K562 (cell line): ENCODE data around the gene C16orf96. TPM values are rescaled to one million over a fixed set of nuclear protein-coding genes. Genes with fewer than 3 reads are reported as not detected.

Experiments used
- BRD9 ChIP-seq: fragments of 450-650 bp; IDR thresholded peaks from 2 replicates; pipeline ENCODE4 v1.6.1; 2018; ENCODE audit warnings: low read depth; ENCODE audit not compliant: partially characterized antibody
- CEBPB ChIP-seq: fragments of 450-650 bp; IDR thresholded peaks from 2 replicates; pipeline ENCODE4 v1.6.1; 2016; ENCODE audit warnings: missing genetic modification characterization, missing compliant biosample characterization
- DMBX1 ChIP-seq: fragments of 250-450 bp; sonication (Bioruptor Pico); IDR thresholded peaks from 2 replicates; pipeline ENCODE4 v1.8.0; 2022; ENCODE audit warnings: inconsistent platforms, mild to moderate bottlenecking, moderate library complexity, borderline replicate concordance
- DPF2 ChIP-seq: fragments of 450-650 bp; IDR thresholded peaks from 2 replicates; pipeline ENCODE4 v1.6.1; 2016
- EGR1 ChIP-seq: fragments of 450-650 bp; conservative IDR thresholded peaks from 2 replicates; pipeline ENCODE4 v1.6.1; 2017; ENCODE audit warnings: mild to moderate bottlenecking
- HMG20A ChIP-seq: fragments of 450-650 bp; formaldehyde crosslinking; conservative IDR thresholded peaks from 2 replicates; pipeline ENCODE4 v1.4.0; 2020; ENCODE audit warnings: mild to moderate bottlenecking, mixed read lengths
- PHB ChIP-seq: fragments of 250-450 bp; sonication (Bioruptor Pico); IDR thresholded peaks from 2 replicates; pipeline ENCODE4 v1.5.0; 2021
- RCOR1 ChIP-seq, 2 experiments: IDR thresholded peaks; 2 replicates each; pipeline ENCODE4 v1.6.1; 2012; ENCODE audit warnings: low read depth in 2 of 2, low read length in 2 of 2, borderline replicate concordance in 1 of 2, improper control_type of control experiment in 1 of 2
- SP1 ChIP-seq: sonication (generic); formaldehyde crosslinking; IDR thresholded peaks from 2 replicates; pipeline ENCODE4 v1.8.1; 2022; ENCODE audit warnings: mild to moderate bottlenecking, missing genetic modification reagents
- SP2 ChIP-seq: IDR thresholded peaks from 2 replicates; pipeline ENCODE4 v1.6.1; 2011; ENCODE audit warnings: mild to moderate bottlenecking, low read depth, low read length, moderate library complexity; ENCODE audit not compliant: poor library complexity, severe bottlenecking; ENCODE audit errors: extremely low read depth
- SRSF1 ChIP-seq: fragments of 200-400 bp; formaldehyde crosslinking; IDR thresholded peaks from 2 replicates; pipeline ENCODE4 v1.6.1; 2017; ENCODE audit warnings: mild to moderate bottlenecking, low read depth, low read length, moderate library complexity
- TCF7 ChIP-seq: sonication (generic); IDR thresholded peaks from 2 replicates; pipeline ENCODE4 v1.6.1; 2016; ENCODE audit warnings: antibody characterized with exemption, borderline replicate concordance
- TGIF2 ChIP-seq: sonication (generic); formaldehyde crosslinking; IDR thresholded peaks from 2 replicates; pipeline ENCODE4 v1.8.1; 2022; ENCODE audit warnings: mild to moderate bottlenecking, missing genetic modification reagents, moderate library complexity
- TRIM24 ChIP-seq, 2 experiments: fragments of 450-650 bp; IDR thresholded peaks; 2 replicates each; pipeline ENCODE4 v1.6.1; 2016
- TSC22D4 ChIP-seq: fragments of 450-650 bp; IDR thresholded peaks from 2 replicates; pipeline ENCODE4 v1.6.1; 2016; ENCODE audit warnings: missing genetic modification characterization, missing biosample characterization, control low read depth
- ZBTB17 ChIP-seq: fragments of 450-650 bp; formaldehyde crosslinking; IDR thresholded peaks from 2 replicates; pipeline ENCODE4 v1.4.0; 2020; ENCODE audit warnings: mild to moderate bottlenecking
- ZC3H4 ChIP-seq: sonication (generic); formaldehyde crosslinking; IDR thresholded peaks from 2 replicates; pipeline ENCODE4 v1.9.0; 2021; ENCODE audit warnings: missing genetic modification reagents, borderline replicate concordance
- ZEB2 ChIP-seq: fragments of 450-650 bp; IDR thresholded peaks from 2 replicates; pipeline ENCODE4 v1.6.1; 2016
- ZNF311 ChIP-seq: fragments of 250-450 bp; sonication (Bioruptor Pico); IDR thresholded peaks from 2 replicates; pipeline ENCODE4 v1.4.0; 2020; ENCODE audit warnings: mild to moderate bottlenecking, moderate library complexity
- ZNF507 ChIP-seq: conservative IDR thresholded peaks from 2 replicates; pipeline ENCODE4 v1.6.1; 2017; ENCODE audit warnings: missing genetic modification characterization, missing compliant biosample characterization
- polyA plus RNA-seq, 8 experiments: library from polyadenylated mRNA; depleted of rRNA in 4 of 8; stranded (reverse) in 5 of 8; unstranded in 3 of 8; fragments of >200 nt; fragmentation: Nextera tagmentation in 2 of 8; fragmentation: Illumina TruSeq in 1 of 8; extraction: Ambion mirVana in 2 of 8; extraction: Trizol in 1 of 8; gene quantifications; 2 replicates each; pipeline versions ENCODE4 v1.2.1 to v1.2.3, GENCODE V29; 2011 to 2014; ENCODE audit warnings: inconsistent platforms in 1 of 8, missing spikeins in 1 of 8
- total RNA-seq, 7 experiments: library from RNA; depleted of rRNA in 6 of 7; stranded (reverse); fragments of >200 nt in 6 of 7; fragmentation: Illumina TruSeq in 2 of 7; extraction: Trizol in 2 of 7; gene quantifications; 2 replicates each; pipeline versions ENCODE4 v1.2.1 to v1.2.3, GENCODE V29; 2011 to 2021; ENCODE audit warnings: low replicate concordance in 1 of 7
- TF ChIP-seq, protein P1 (sequence below): fragments of 200-800 bp; sonication (Bioruptor generic); IDR thresholded peaks from 2 replicates; pipeline ENCODE4 v1.6.1; 2016; ENCODE audit warnings: missing genetic modification characterization, missing compliant biosample characterization
- TF ChIP-seq, protein P2 (sequence below): fragments of 250-450 bp; sonication (Bioruptor Pico); IDR thresholded peaks from 2 replicates; pipeline ENCODE4 v1.8.0; 2021; ENCODE audit warnings: mild to moderate bottlenecking, moderate library complexity
- TF ChIP-seq, protein P3 (sequence below): fragments of 450-650 bp; IDR thresholded peaks from 2 replicates; pipeline ENCODE4 v1.6.1; 2017; ENCODE audit warnings: mild to moderate bottlenecking, moderate library complexity

Gene C16orf96
- total and polyA plus RNA-seq, 9 of the 15 experiments (the other 6 are each of a cell fraction or from before 2014, with no cell fraction given) = not detected

DNA sequence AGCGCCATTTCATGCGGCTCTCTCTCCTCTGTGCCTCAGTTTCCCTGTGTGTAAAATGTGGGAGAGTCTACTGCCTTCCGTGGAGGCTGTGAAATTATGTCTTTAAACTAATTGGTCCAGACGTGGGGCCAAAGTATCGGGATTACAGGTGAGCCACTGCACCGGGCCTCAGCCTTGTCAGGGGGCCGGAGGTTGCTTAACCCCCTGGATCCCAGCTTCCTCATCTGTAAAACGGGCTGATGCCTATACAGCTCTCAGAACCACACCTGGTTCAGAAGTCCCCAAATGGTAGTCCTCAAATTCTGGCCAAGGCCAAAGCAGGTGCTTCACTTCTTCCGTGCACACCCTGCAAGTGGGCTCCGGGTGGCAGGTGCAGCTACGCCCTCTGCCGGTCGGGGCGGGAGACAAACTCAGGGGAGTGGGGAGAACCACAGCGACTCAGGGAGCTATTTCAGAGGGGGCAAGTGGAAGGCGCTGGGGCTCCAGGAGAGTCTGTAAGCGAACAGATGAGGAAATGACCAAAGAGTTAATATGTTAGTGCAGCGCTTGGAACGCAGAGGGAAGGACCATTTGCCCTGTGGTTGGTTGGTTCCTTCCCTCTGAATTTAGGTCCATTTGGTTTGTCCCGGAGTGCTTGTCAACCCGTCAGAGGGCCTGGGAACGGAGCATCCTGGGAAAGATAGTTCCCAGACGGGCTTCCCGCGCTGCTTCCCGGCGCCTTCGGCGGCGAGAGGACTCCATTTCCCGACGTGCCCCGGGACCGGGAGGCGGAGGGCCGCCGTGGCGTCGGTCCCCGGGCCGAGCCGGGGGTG, 68.1 kb downstream of the C16orf96 start, which contains the start of gene MGRN1 (continued):
- TF ChIP-seq, protein P1, sequence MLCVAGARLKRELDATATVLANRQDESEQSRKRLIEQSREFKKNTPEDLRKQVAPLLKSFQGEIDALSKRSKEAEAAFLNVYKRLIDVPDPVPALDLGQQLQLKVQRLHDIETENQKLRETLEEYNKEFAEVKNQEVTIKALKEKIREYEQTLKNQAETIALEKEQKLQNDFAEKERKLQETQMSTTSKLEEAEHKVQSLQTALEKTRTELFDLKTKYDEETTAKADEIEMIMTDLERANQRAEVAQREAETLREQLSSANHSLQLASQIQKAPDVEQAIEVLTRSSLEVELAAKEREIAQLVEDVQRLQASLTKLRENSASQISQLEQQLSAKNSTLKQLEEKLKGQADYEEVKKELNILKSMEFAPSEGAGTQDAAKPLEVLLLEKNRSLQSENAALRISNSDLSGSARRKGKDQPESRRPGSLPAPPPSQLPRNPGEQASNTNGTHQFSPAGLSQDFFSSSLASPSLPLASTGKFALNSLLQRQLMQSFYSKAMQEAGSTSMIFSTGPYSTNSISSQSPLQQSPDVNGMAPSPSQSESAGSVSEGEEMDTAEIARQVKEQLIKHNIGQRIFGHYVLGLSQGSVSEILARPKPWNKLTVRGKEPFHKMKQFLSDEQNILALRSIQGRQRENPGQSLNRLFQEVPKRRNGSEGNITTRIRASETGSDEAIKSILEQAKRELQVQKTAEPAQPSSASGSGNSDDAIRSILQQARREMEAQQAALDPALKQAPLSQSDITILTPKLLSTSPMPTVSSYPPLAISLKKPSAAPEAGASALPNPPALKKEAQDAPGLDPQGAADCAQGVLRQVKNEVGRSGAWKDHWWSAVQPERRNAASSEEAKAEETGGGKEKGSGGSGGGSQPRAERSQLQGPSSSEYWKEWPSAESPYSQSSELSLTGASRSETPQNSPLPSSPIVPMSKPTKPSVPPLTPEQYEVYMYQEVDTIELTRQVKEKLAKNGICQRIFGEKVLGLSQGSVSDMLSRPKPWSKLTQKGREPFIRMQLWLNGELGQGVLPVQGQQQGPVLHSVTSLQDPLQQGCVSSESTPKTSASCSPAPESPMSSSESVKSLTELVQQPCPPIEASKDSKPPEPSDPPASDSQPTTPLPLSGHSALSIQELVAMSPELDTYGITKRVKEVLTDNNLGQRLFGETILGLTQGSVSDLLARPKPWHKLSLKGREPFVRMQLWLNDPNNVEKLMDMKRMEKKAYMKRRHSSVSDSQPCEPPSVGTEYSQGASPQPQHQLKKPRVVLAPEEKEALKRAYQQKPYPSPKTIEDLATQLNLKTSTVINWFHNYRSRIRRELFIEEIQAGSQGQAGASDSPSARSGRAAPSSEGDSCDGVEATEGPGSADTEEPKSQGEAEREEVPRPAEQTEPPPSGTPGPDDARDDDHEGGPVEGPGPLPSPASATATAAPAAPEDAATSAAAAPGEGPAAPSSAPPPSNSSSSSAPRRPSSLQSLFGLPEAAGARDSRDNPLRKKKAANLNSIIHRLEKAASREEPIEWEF (CRISPR knock-in tag) = no peak
- TF ChIP-seq ZEB2 (no peak; the same call in 1 of the 2 replicates), PHB (CRISPR knock-in tag) (no peak), RCOR1 (IDR thresholded peaks at IDR 0.05; ENCODE audit: borderline replicate concordance in 1 of 2, low read depth in 2 of 2, low read length in 2 of 2) (no peak; a peak in 1 of 4 replicates), ZNF507 (tag) (no peak), SP1 (CRISPR knock-in tag) (peak; percentile 72), DPF2 (0 out of 2 replicates have a peak, but pooled peaks have one; percentile 43), BRD9 (no peak), TRIM24 (IDR thresholded peaks at IDR 0.05) (0 out of 4 replicates have a peak, but pooled peaks of 1 of the 2 experiments have one; percentile 18), DMBX1 (no peak), TCF7 (no peak), SP2 (no peak), ZBTB17 (CRISPR knock-in tag) (no peak), SRSF1 (no peak), ZNF311 (CRISPR knock-in tag) (no peak), HMG20A (CRISPR knock-in tag) (no peak), TSC22D4 (tag) (no peak), TGIF2 (CRISPR knock-in tag) (no peak; the same call in 1 of the 2 replicates), ZC3H4 (CRISPR knock-in tag) (no peak), CEBPB (tag) (no peak), EGR1 (no peak)
- TF ChIP-seq, protein P2, sequence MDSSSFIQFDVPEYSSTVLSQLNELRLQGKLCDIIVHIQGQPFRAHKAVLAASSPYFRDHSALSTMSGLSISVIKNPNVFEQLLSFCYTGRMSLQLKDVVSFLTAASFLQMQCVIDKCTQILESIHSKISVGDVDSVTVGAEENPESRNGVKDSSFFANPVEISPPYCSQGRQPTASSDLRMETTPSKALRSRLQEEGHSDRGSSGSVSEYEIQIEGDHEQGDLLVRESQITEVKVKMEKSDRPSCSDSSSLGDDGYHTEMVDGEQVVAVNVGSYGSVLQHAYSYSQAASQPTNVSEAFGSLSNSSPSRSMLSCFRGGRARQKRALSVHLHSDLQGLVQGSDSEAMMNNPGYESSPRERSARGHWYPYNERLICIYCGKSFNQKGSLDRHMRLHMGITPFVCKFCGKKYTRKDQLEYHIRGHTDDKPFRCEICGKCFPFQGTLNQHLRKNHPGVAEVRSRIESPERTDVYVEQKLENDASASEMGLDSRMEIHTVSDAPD = no peak
- TF ChIP-seq, protein P3, sequence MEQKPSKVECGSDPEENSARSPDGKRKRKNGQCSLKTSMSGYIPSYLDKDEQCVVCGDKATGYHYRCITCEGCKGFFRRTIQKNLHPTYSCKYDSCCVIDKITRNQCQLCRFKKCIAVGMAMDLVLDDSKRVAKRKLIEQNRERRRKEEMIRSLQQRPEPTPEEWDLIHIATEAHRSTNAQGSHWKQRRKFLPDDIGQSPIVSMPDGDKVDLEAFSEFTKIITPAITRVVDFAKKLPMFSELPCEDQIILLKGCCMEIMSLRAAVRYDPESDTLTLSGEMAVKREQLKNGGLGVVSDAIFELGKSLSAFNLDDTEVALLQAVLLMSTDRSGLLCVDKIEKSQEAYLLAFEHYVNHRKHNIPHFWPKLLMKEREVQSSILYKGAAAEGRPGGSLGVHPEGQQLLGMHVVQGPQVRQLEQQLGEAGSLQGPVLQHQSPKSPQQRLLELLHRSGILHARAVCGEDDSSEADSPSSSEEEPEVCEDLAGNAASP = no peak
